Fibroblast of pulmonary artery (primary cell): ENCODE measurements around the gene PSENEN.
"Not testable (repeated sequence)": the region's sequence is repeated elsewhere in the genome, so short reads cannot be mapped to it uniquely, and the experiment has no call there.

Source experiments
- DNase-seq: peaks from one replicate; pipeline ENCODE4 v3.0.0-alpha.2; 2010; ENCODE audit warnings: low read depth
- H3K4me3 ChIP-seq: replicated peaks from 2 replicates; pipeline ENCODE4 v1.5.1; 2011; ENCODE audit warnings: low read depth, mild to moderate bottlenecking, control low read depth, low read length, moderate library complexity
- CTCF ChIP-seq: IDR thresholded peaks from 2 replicates; pipeline ENCODE4 v1.5.1; 2011; ENCODE audit warnings: mild to moderate bottlenecking, control low read depth, low read length, inconsistent platforms; ENCODE audit errors: missing control alignments

PSENEN gene

GRCh38 chr19:35790981-35791813 lies 45.7 kb downstream of the PSENEN start:
- DNase-seq: no peak
- TF ChIP-seq CTCF: no peak
- no peak overlapping the region for H3K4me3 ChIP-seq

- H3K4me3 ChIP-seq: no peak overlapping the region
- no peak for DNase-seq
- TF ChIP-seq CTCF: no peak
These were observed 46.4 kb downstream of the PSENEN start for GRCh38 chr19:35791814-35792279.

GRCh38 chr19:35792312-35792711 lies 46.9 kb downstream of the PSENEN start:
- H3K4me3 ChIP-seq: no peak overlapping the region
- DNase-seq: no peak
- no peak for TF ChIP-seq CTCF

- DNase-seq: no peak
- H3K4me3 ChIP-seq: no peak overlapping the region
- no peak for TF ChIP-seq CTCF
These were observed 47.4 kb downstream of the PSENEN start for GRCh38 chr19:35792888-35793287.

- DNase-seq: peak; percentile 15
- no peak for TF ChIP-seq CTCF
- no peak overlapping the region for H3K4me3 ChIP-seq
These were observed 48.1 kb downstream of the PSENEN start for GRCh38 chr19:35793381-35794165.

- not testable (repeated sequence) for H3K4me3 ChIP-seq, DNase-seq
These were observed 50.1 kb downstream of the PSENEN start for GRCh38 chr19:35795564-35795963.
